ENCODE results near the gene MYMX. TPM values are rescaled to one million over a fixed set of nuclear protein-coding genes. Genes with fewer than 3 reads are reported as not detected.

MYMX gene
- total and polyA plus RNA-seq, 2 of the 13 experiments (the other 11 are each of a cell fraction or from before 2014, with no cell fraction given), result not detected

DNA sequence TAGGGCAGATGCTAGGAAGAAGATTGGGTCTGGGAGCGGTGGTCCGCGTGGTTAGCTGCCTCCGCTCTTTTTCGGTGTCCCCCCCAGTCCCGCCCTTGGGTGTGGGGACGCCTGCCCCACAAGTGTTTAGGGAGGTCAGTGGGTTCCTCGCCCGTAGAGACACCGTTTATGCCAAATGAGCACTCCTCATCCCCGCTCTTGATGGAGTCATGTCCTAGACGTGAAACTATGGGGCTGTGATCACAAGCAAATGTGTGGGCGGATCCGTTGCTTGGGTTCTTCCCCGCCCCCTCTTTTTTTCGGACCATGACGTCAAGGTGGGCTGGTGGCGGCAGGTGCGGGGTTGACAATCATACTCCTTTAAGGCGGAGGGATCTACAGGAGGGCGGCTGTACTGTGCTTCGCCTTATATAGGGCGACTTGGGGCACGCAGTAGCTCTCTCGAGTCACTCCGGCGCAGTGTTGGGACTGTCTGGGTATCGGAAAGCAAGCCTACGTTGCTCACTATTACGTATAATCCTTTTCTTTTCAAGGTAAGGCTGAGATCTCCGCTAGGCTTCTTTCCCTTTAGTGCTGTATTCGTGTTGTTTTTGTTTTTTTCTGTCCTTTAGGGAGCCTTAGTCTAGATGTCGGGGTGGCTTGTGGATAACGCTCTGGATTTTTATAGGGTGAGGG, 30.1 kb downstream of the MYMX start, which contains the start of gene HSP90AB1 (continued):
- TF ChIP-seq, protein P1, sequence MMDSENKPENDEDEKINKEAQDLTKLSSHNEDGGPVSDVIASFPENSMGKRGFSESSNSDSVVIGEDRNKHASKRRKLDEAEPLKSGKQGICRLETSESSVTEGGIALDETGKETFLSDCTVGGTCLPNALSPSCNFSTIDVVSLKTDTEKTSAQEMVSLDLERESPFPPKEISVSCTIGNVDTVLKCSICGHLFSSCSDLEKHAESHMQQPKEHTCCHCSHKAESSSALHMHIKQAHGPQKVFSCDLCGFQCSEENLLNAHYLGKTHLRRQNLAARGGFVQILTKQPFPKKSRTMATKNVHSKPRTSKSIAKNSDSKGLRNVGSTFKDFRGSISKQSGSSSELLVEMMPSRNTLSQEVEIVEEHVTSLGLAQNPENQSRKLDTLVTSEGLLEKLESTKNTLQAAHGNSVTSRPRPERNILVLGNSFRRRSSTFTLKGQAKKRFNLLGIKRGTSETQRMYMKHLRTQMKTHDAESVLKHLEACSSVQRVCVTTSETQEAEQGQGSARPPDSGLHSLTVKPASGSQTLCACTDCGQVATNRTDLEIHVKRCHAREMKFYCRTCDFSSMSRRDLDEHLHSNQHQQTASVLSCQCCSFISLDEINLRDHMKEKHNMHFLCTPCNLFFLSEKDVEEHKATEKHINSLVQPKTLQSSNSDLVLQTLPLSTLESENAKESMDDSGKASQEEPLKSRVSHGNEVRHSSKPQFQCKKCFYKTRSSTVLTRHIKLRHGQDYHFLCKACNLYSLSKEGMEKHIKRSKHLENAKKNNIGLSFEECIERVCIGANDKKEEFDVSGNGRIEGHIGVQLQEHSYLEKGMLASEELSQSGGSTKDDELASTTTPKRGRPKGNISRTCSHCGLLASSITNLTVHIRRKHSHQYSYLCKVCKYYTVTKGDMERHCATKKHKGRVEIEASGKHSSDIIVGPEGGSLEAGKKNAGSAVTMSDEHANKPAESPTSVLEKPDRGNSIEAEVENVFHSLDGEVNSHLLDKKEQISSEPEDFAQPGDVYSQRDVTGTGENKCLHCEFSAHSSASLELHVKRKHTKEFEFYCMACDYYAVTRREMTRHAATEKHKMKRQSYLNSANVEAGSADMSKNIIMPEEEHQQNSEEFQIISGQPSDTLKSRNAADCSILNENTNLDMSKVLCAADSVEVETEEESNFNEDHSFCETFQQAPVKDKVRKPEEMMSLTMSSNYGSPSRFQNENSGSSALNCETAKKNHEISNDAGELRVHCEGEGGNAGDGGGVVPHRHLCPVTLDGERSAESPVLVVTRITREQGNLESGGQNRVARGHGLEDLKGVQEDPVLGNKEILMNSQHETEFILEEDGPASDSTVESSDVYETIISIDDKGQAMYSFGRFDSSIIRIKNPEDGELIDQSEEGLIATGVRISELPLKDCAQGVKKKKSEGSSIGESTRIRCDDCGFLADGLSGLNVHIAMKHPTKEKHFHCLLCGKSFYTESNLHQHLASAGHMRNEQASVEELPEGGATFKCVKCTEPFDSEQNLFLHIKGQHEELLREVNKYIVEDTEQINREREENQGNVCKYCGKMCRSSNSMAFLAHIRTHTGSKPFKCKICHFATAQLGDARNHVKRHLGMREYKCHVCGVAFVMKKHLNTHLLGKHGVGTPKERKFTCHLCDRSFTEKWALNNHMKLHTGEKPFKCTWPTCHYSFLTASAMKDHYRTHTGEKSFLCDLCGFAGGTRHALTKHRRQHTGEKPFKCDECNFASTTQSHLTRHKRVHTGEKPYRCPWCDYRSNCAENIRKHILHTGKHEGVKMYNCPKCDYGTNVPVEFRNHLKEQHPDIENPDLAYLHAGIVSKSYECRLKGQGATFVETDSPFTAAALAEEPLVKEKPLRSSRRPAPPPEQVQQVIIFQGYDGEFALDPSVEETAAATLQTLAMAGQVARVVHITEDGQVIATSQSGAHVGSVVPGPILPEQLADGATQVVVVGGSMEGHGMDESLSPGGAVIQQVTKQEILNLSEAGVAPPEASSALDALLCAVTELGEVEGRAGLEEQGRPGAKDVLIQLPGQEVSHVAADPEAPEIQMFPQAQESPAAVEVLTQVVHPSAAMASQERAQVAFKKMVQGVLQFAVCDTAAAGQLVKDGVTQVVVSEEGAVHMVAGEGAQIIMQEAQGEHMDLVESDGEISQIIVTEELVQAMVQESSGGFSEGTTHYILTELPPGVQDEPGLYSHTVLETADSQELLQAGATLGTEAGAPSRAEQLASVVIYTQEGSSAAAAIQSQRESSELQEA (CRISPR knock-in tag; IDR thresholded peaks at IDR 0.05; ENCODE audit: not compliant biosample characterization), result no peak
- TF ChIP-seq FOXC1 (CRISPR knock-in tag; IDR thresholded peaks at IDR 0.05; ENCODE audit: borderline replicate concordance) (peak; percentile 68), NR2F2 (IDR thresholded peaks at IDR 0.05; ENCODE audit: borderline replicate concordance, low read depth) (no peak), MXD1 (CRISPR knock-in tag; IDR thresholded peaks at IDR 0.05) (no peak), MED8 (CRISPR knock-in tag; IDR thresholded peaks at IDR 0.05; ENCODE audit: insufficient replicate concordance) (no peak), NRL (CRISPR knock-in tag; IDR thresholded peaks at IDR 0.05; ENCODE audit: borderline replicate concordance) (no peak), RELA (CRISPR knock-in tag; IDR thresholded peaks at IDR 0.05) (no peak), ZNF138 (CRISPR knock-in tag; IDR thresholded peaks at IDR 0.05; ENCODE audit: low read depth) (0 out of 2 replicates have a peak, but pooled peaks have one; percentile 80), PAX8 (CRISPR knock-in tag; IDR thresholded peaks at IDR 0.05; ENCODE audit: borderline replicate concordance) (0 out of 2 replicates have a peak, but pooled peaks have one; percentile 28), NCOR1 (IDR thresholded peaks at IDR 0.05; ENCODE audit: borderline replicate concordance, low read length) (peak; percentile 44; the same call in 1 of the 2 replicates), RXRA (CRISPR knock-in tag; IDR thresholded peaks at IDR 0.05) (no peak), POLR2AphosphoS5 (IDR thresholded peaks at IDR 0.05; ENCODE audit: low read depth, low read length) (peak; percentile 100), FOXA3 (CRISPR knock-in tag; IDR thresholded peaks at IDR 0.05) (peak; percentile 86), SALL1 (CRISPR knock-in tag; IDR thresholded peaks at IDR 0.05) (peak; percentile 70), ZNF674 (CRISPR knock-in tag; IDR thresholded peaks at IDR 0.05; ENCODE audit: low read depth) (peak; percentile 70; the same call in 1 of the 2 replicates), ZXDC (CRISPR knock-in tag; IDR thresholded peaks at IDR 0.05) (peak; percentile 8; the same call in 1 of the 2 replicates)
- TF ChIP-seq, protein P2, sequence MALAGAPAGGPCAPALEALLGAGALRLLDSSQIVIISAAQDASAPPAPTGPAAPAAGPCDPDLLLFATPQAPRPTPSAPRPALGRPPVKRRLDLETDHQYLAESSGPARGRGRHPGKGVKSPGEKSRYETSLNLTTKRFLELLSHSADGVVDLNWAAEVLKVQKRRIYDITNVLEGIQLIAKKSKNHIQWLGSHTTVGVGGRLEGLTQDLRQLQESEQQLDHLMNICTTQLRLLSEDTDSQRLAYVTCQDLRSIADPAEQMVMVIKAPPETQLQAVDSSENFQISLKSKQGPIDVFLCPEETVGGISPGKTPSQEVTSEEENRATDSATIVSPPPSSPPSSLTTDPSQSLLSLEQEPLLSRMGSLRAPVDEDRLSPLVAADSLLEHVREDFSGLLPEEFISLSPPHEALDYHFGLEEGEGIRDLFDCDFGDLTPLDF (CRISPR knock-in tag; IDR thresholded peaks at IDR 0.05), result peak; percentile 73
